ENCODE data around the gene FOXL1. TPM values are rescaled to one million over a fixed set of nuclear protein-coding genes. Genes with fewer than 3 reads are reported as not detected.

The FOXL1 gene
- total RNA-seq, 4 donors from 2014 or later, result 0.45 to 1.9 (median 1.1) TPM

GRCh38 chr16:86628614-86629013, 50.3 kb downstream of the FOXL1 start:
- H3K4me3 ChIP-seq (replicated peaks in 1 of 3), result no peak overlapping the region
- no peak overlapping the region for H3K27ac ChIP-seq
- no peak for DNase-seq
- no peaks in the 10 kb centered on the region for H3K4me1 ChIP-seq
- 60 to 72% methylated on average over 5 of the region's 5 CpGs for WGBS, 2 donors
- no peaks in the 10 kb centered on the region for H3K9me3 ChIP-seq
- H3K36me3 ChIP-seq, result no peaks in the 10 kb centered on the region
- no peaks in the 10 kb centered on the region for H3K27me3 ChIP-seq
- intact Hi-C loops (cut with DNase I), result no loop called here
- TF ChIP-seq CTCF (IDR thresholded peaks at IDR 0.05), result no peak
- no peak for TF ChIP-seq POLR2A (IDR thresholded peaks at IDR 0.05)

DNA sequence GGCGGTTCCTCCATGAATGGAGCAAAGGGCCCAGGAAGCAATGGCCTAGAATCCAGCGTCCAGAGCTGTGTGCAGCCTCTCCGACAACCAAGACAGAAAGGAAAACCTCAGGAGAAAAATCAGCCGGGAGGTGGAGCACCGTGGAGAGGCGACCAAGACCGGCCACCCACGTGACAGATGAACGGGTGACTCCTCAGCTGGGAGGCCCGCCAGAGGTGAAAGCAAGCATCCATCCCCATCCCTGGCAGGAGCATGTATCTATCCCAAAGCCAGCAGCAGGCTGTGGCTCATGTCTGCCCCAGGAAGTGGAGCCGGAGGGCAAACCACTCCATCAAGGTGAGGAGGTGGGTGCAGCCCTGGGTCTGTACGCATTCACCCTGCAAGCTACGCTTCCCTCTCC, 52.1 kb downstream of the FOXL1 start:
- TF ChIP-seq POLR2A (IDR thresholded peaks at IDR 0.05) (no peak), CTCF (IDR thresholded peaks at IDR 0.05) (no peak)
- no peaks in the 10 kb centered on the region for H3K36me3 ChIP-seq
- no peak overlapping the region for H3K4me3 ChIP-seq (replicated peaks in 1 of 3)
- no peaks in the 10 kb centered on the region for H3K27me3 ChIP-seq
- H3K4me1 ChIP-seq, result no peaks in the 10 kb centered on the region
- intact Hi-C loops (cut with DNase I), result no loop called here
- WGBS, 2 donors, result 74 to 78% methylated on average over 11 to 13 of the region's 13 CpGs
- DNase-seq, result no peak
- no peaks in the 10 kb centered on the region for H3K9me3 ChIP-seq
- H3K27ac ChIP-seq, result no peak overlapping the region

- Histone ChIP-seq H3K9me3 (no peaks in the 10 kb centered on the region), H3K36me3 (no peaks in the 10 kb centered on the region), H3K27me3 (no peaks in the 10 kb centered on the region), H3K27ac (no peak overlapping the region), H3K4me1 (no peaks in the 10 kb centered on the region), H3K4me3 (replicated peaks in 1 of 3) (no peak overlapping the region)
- WGBS, 2 donors, result 80 to 84% methylated on average over 9 of the region's 9 CpGs
- DNase-seq, result no peak
- intact Hi-C loops (cut with DNase I), result no loop called here
- TF ChIP-seq POLR2A (IDR thresholded peaks at IDR 0.05) (no peak), CTCF (IDR thresholded peaks at IDR 0.05) (no peak)
Measured at GRCh38 chr16:86631444-86631843, 53.1 kb downstream of the FOXL1 start.

Other genes starting within 250 kb of the FOXL1 start
- 1 to 10 TPM; 1.5 to 3.7 (median 2.3) TPM for gene FOXF1, start 68.0 kb upstream of the FOXL1 start, total RNA-seq
- gene MTHFSD, start 23.3 kb upstream of the FOXL1 start, total RNA-seq, result 10 to 100 TPM; 21.2 to 27.4 (median 25.2) TPM
- 1 to 10 TPM; 1.9 to 4.0 (median 2.1) TPM for gene FOXC2, start 11.7 kb upstream of the FOXL1 start, total RNA-seq